ENCODE results near the gene DLAT.
"Not testable (repeated sequence)": the region's sequence is repeated elsewhere in the genome, so short reads cannot be mapped to it uniquely, and the experiment has no call there.

The DLAT gene

GRCh38 chr11:111983187-111983986 lies 41.8 kb upstream of the DLAT start:
- DNase-seq (ENCODE audit: low read depth, low spot score): no peak
- H3K9me3 ChIP-seq (ENCODE audit: control insufficient read depth, insufficient read depth, low read length): no peaks in the 10 kb centered on the region
- H3K4me1 ChIP-seq (ENCODE audit: control insufficient read depth, insufficient read depth, low read length): peaks cover 2% of the 10 kb centered on the region; the same call in 1 of the 2 replicates
- no peak overlapping the region for H3K27ac ChIP-seq (ENCODE audit: low read length)
- no CpG with 5 or more reads among the region's 7 CpGs for WGBS (ENCODE audit: insufficient coverage, insufficient read length)
- H3K36me3 ChIP-seq (ENCODE audit: control insufficient read depth, insufficient read depth, low read length): no peaks in the 10 kb centered on the region; the same call in 1 of the 2 replicates
- H3K4me3 ChIP-seq (ENCODE audit: low read length): no peak overlapping the region
- H3K27me3 ChIP-seq (ENCODE audit: control insufficient read depth, insufficient read depth, low read length): no peaks in the 10 kb centered on the region

GRCh38 chr11:111986589-111986988 lies 38.6 kb upstream of the DLAT start:
- Histone ChIP-seq H3K27me3 (ENCODE audit: control insufficient read depth, insufficient read depth, low read length) (no peaks in the 10 kb centered on the region), H3K36me3 (ENCODE audit: control insufficient read depth, insufficient read depth, low read length) (no peaks in the 10 kb centered on the region; the same call in 1 of the 2 replicates), H3K4me3 (ENCODE audit: low read length) (no peak overlapping the region), H3K27ac (ENCODE audit: low read length) (no peak overlapping the region), H3K9me3 (ENCODE audit: control insufficient read depth, insufficient read depth, low read length) (no peaks in the 10 kb centered on the region), H3K4me1 (ENCODE audit: control insufficient read depth, insufficient read depth, low read length) (no peaks in the 10 kb centered on the region; the same call in 1 of the 2 replicates)
- no CpG with 5 or more reads among the region's 5 CpGs for WGBS (ENCODE audit: insufficient coverage, insufficient read length)
- DNase-seq (ENCODE audit: low read depth, low spot score): no peak

- no peak overlapping the region for H3K27ac ChIP-seq (ENCODE audit: low read length)
- no peaks in the 10 kb centered on the region for H3K27me3 ChIP-seq (ENCODE audit: control insufficient read depth, insufficient read depth, low read length)
- WGBS (ENCODE audit: insufficient coverage, insufficient read length): no CpG with 5 or more reads among the region's 6 CpGs
- H3K4me1 ChIP-seq (ENCODE audit: control insufficient read depth, insufficient read depth, low read length): no peaks in the 10 kb centered on the region
- H3K9me3 ChIP-seq (ENCODE audit: control insufficient read depth, insufficient read depth, low read length): no peaks in the 10 kb centered on the region
- DNase-seq (ENCODE audit: low read depth, low spot score): no peak
- H3K4me3 ChIP-seq (ENCODE audit: low read length): no peak overlapping the region
- peaks cover 10% of the 10 kb centered on the region; the same call in 1 of the 2 replicates for H3K36me3 ChIP-seq (ENCODE audit: control insufficient read depth, insufficient read depth, low read length)
Observed at GRCh38 chr11:111990381-111990780, 34.8 kb upstream of the DLAT start.

GRCh38 chr11:111992206-111992855 lies 32.9 kb upstream of the DLAT start:
- peaks cover 12% of the 10 kb centered on the region; the same call in 1 of the 2 replicates for H3K36me3 ChIP-seq (ENCODE audit: control insufficient read depth, insufficient read depth, low read length)
- WGBS (ENCODE audit: insufficient coverage, insufficient read length): no CpG with 5 or more reads among the region's 3 CpGs
- H3K27me3 ChIP-seq (ENCODE audit: control insufficient read depth, insufficient read depth, low read length): no peaks in the 10 kb centered on the region
- H3K4me3 ChIP-seq (ENCODE audit: low read length): no peak overlapping the region
- no peak overlapping the region for H3K27ac ChIP-seq (ENCODE audit: low read length)
- no peaks in the 10 kb centered on the region for H3K9me3 ChIP-seq (ENCODE audit: control insufficient read depth, insufficient read depth, low read length)
- no peaks in the 10 kb centered on the region for H3K4me1 ChIP-seq (ENCODE audit: control insufficient read depth, insufficient read depth, low read length)
- DNase-seq (ENCODE audit: low read depth, low spot score): no peak

GRCh38 chr11:111996129-111996528 lies 29.1 kb upstream of the DLAT start:
- no peak for DNase-seq (ENCODE audit: low read depth, low spot score)
- H3K27me3 ChIP-seq (ENCODE audit: control insufficient read depth, insufficient read depth, low read length): no peaks in the 10 kb centered on the region
- 100% methylated on average over 2 of the region's 3 CpGs for WGBS (ENCODE audit: insufficient coverage, insufficient read length)
- H3K4me3 ChIP-seq (ENCODE audit: low read length): no peak overlapping the region
- H3K4me1 ChIP-seq (ENCODE audit: control insufficient read depth, insufficient read depth, low read length): no peaks in the 10 kb centered on the region
- peaks cover 12% of the 10 kb centered on the region; the same call in 1 of the 2 replicates for H3K36me3 ChIP-seq (ENCODE audit: control insufficient read depth, insufficient read depth, low read length)
- H3K9me3 ChIP-seq (ENCODE audit: control insufficient read depth, insufficient read depth, low read length): no peaks in the 10 kb centered on the region
- H3K27ac ChIP-seq (ENCODE audit: low read length): no peak overlapping the region

GRCh38 chr11:111996669-111997068 lies 28.5 kb upstream of the DLAT start:
- DNase-seq (ENCODE audit: low read depth, low spot score); H3K9me3 ChIP-seq (ENCODE audit: control insufficient read depth, insufficient read depth, low read length); H3K4me1 ChIP-seq (ENCODE audit: control insufficient read depth, insufficient read depth, low read length); H3K4me3 ChIP-seq (ENCODE audit: low read length); H3K27me3 ChIP-seq (ENCODE audit: control insufficient read depth, insufficient read depth, low read length); H3K27ac ChIP-seq (ENCODE audit: low read length): not testable (repeated sequence)
- H3K36me3 ChIP-seq (ENCODE audit: control insufficient read depth, insufficient read depth, low read length): peaks cover 12% of the 10 kb centered on the region; the same call in 1 of the 2 replicates
- WGBS (ENCODE audit: insufficient coverage, insufficient read length): no CpG with 5 or more reads among the region's 5 CpGs

- Histone ChIP-seq H3K4me1 (ENCODE audit: control insufficient read depth, insufficient read depth, low read length) (no peaks in the 10 kb centered on the region), H3K4me3 (ENCODE audit: low read length) (no peak overlapping the region), H3K9me3 (ENCODE audit: control insufficient read depth, insufficient read depth, low read length) (no peaks in the 10 kb centered on the region), H3K27ac (ENCODE audit: low read length) (no peak overlapping the region), H3K36me3 (ENCODE audit: control insufficient read depth, insufficient read depth, low read length) (peaks cover 5% of the 10 kb centered on the region; the same call in 1 of the 2 replicates), H3K27me3 (ENCODE audit: control insufficient read depth, insufficient read depth, low read length) (no peaks in the 10 kb centered on the region)
- DNase-seq (ENCODE audit: low read depth, low spot score): no peak
Observed at GRCh38 chr11:111999111-111999510, 26.1 kb upstream of the DLAT start.

- no peaks in the 10 kb centered on the region for H3K9me3 ChIP-seq (ENCODE audit: control insufficient read depth, insufficient read depth, low read length)
- no peak for DNase-seq (ENCODE audit: low read depth, low spot score)
- H3K4me3 ChIP-seq (ENCODE audit: low read length): no peak overlapping the region
- WGBS (ENCODE audit: insufficient coverage, insufficient read length): no CpG with 5 or more reads among the region's 1 CpG
- no peak overlapping the region for H3K27ac ChIP-seq (ENCODE audit: low read length)
- H3K36me3 ChIP-seq (ENCODE audit: control insufficient read depth, insufficient read depth, low read length): no peaks in the 10 kb centered on the region
- no peaks in the 10 kb centered on the region for H3K27me3 ChIP-seq (ENCODE audit: control insufficient read depth, insufficient read depth, low read length)
- H3K4me1 ChIP-seq (ENCODE audit: control insufficient read depth, insufficient read depth, low read length): no peaks in the 10 kb centered on the region
Observed at GRCh38 chr11:112000703-112001102, 24.5 kb upstream of the DLAT start.

- no peaks in the 10 kb centered on the region for H3K27me3 ChIP-seq (ENCODE audit: control insufficient read depth, insufficient read depth, low read length)
- no peak overlapping the region for H3K27ac ChIP-seq (ENCODE audit: low read length)
- WGBS (ENCODE audit: insufficient coverage, insufficient read length): no CpG with 5 or more reads among the region's 6 CpGs
- no peak overlapping the region for H3K4me3 ChIP-seq (ENCODE audit: low read length)
- no peaks in the 10 kb centered on the region for H3K36me3 ChIP-seq (ENCODE audit: control insufficient read depth, insufficient read depth, low read length)
- H3K4me1 ChIP-seq (ENCODE audit: control insufficient read depth, insufficient read depth, low read length): no peaks in the 10 kb centered on the region
- no peak for DNase-seq (ENCODE audit: low read depth, low spot score)
- H3K9me3 ChIP-seq (ENCODE audit: control insufficient read depth, insufficient read depth, low read length): no peaks in the 10 kb centered on the region; the same call in 1 of the 2 replicates
Observed at GRCh38 chr11:112002491-112003216, 22.6 kb upstream of the DLAT start.

- Histone ChIP-seq H3K4me3 (ENCODE audit: low read length) (no peak overlapping the region), H3K4me1 (ENCODE audit: control insufficient read depth, insufficient read depth, low read length) (no peaks in the 10 kb centered on the region), H3K9me3 (ENCODE audit: control insufficient read depth, insufficient read depth, low read length) (no peaks in the 10 kb centered on the region; the same call in 1 of the 2 replicates), H3K27me3 (ENCODE audit: control insufficient read depth, insufficient read depth, low read length) (no peaks in the 10 kb centered on the region), H3K27ac (ENCODE audit: low read length) (no peak overlapping the region), H3K36me3 (ENCODE audit: control insufficient read depth, insufficient read depth, low read length) (no peaks in the 10 kb centered on the region)
- no CpG with 5 or more reads among the region's 4 CpGs for WGBS (ENCODE audit: insufficient coverage, insufficient read length)
- DNase-seq (ENCODE audit: low read depth, low spot score): no peak
Observed at GRCh38 chr11:112004389-112004788, 20.8 kb upstream of the DLAT start.
